NCI-H2227 (cell line): ENCODE data around the gene KCNK6.
A peak's percentile ranks its signal among the peaks of the same experiment; 100 is the strongest.

ENCODE experiments used
- DNase-seq: peaks from one replicate; lab custom pipeline; 2025; ENCODE audit not compliant: unreplicated experiment; lab: John Stamatoyannopoulos, UW

Gene KCNK6

GRCh38 chr19:38319421-38320258 is at the start of gene KCNK6:
Gene KCNK6, plus strand, starts transcription at chr19:38319845. Its CDS starts 106 bp downstream, at chr19:38319951.
- peak; percentile 92 for DNase-seq

GRCh38 chr19:38270587-38271167 is 49.0 kb upstream of the KCNK6 start:
- peak; percentile 88 for DNase-seq

- no peak for DNase-seq
Observed at GRCh38 chr19:38273499-38273898, 46.1 kb upstream of the KCNK6 start.

GRCh38 chr19:38274739-38275138 is 44.9 kb upstream of the KCNK6 start:
- no peak for DNase-seq

GRCh38 chr19:38276942-38277517 is 42.6 kb upstream of the KCNK6 start:
- no peak for DNase-seq

GRCh38 chr19:38277549-38277948 is 42.1 kb upstream of the KCNK6 start:
- DNase-seq = no peak

- DNase-seq = no peak
Observed at GRCh38 chr19:38277969-38278680, 41.5 kb upstream of the KCNK6 start.

- DNase-seq = no peak
Observed at GRCh38 chr19:38278751-38279150, 40.9 kb upstream of the KCNK6 start.

- DNase-seq = no peak
Observed at GRCh38 chr19:38280030-38280921, 39.4 kb upstream of the KCNK6 start.

GRCh38 chr19:38281811-38282566 is 37.7 kb upstream of the KCNK6 start:
- no peak for DNase-seq

GRCh38 chr19:38283271-38283670 is 36.4 kb upstream of the KCNK6 start:
- no peak for DNase-seq

GRCh38 chr19:38284422-38284821 is 35.2 kb upstream of the KCNK6 start:
- DNase-seq = no peak

GRCh38 chr19:38285567-38285966 is 34.1 kb upstream of the KCNK6 start:
- DNase-seq = no peak

- DNase-seq = no peak
Observed at GRCh38 chr19:38287604-38288003, 32.0 kb upstream of the KCNK6 start.

- no peak for DNase-seq
Observed at GRCh38 chr19:38288123-38288855, 31.4 kb upstream of the KCNK6 start.

- no peak for DNase-seq
Observed at GRCh38 chr19:38289955-38290354, 29.7 kb upstream of the KCNK6 start.

GRCh38 chr19:38290631-38291147 is 29.0 kb upstream of the KCNK6 start:
- no peak for DNase-seq

- DNase-seq = no peak
Observed at GRCh38 chr19:38291855-38292254, 27.8 kb upstream of the KCNK6 start.

- DNase-seq = no peak
Observed at GRCh38 chr19:38293281-38293680, 26.4 kb upstream of the KCNK6 start.
